SK-N-SH treated with all-trans-retinoic acid at 6 μM for 48 hours (cell line): ENCODE results near the gene COBLL1.

ENCODE experiments used
- ATAC-seq: fragments of 200-7000 bp; cut with Tn5 transposase; 3 replicates; pipeline ENCODE4 v1.9.1; 2020; ENCODE audit warnings: mild to moderate bottlenecking, moderate library complexity
- ARNTL ChIP-seq: fragments of 450-650 bp; formaldehyde crosslinking; IDR thresholded peaks from 2 replicates; pipeline ENCODE4 v1.5.0; 2020; ENCODE audit warnings: low read depth, mild to moderate bottlenecking, moderate library complexity, borderline replicate concordance
- CREB5 ChIP-seq: fragments of 250-450 bp; sonication (Bioruptor Pico); IDR thresholded peaks from 2 replicates; pipeline ENCODE4 v1.5.1; 2020; ENCODE audit warnings: low read depth, mild to moderate bottlenecking, moderate library complexity
- CSDC2 ChIP-seq: fragments of 250-450 bp; sonication (Bioruptor Pico); IDR thresholded peaks from 2 replicates; pipeline ENCODE4 v1.5.0; 2020; ENCODE audit warnings: mild to moderate bottlenecking, moderate library complexity
- CSRNP3 ChIP-seq: fragments of 250-450 bp; sonication (Bioruptor Pico); IDR thresholded peaks from 2 replicates; pipeline ENCODE4 v1.5.1; 2021; ENCODE audit warnings: mild to moderate bottlenecking, moderate library complexity
- ESRRG ChIP-seq: fragments of 250-450 bp; sonication (Bioruptor Pico); IDR thresholded peaks from 2 replicates; pipeline ENCODE4 v1.6.1; 2021; ENCODE audit warnings: mild to moderate bottlenecking
- GLIS3 ChIP-seq: fragments of 250-450 bp; sonication (Bioruptor Pico); IDR thresholded peaks from 2 replicates; pipeline ENCODE4 v1.5.0; 2020; ENCODE audit warnings: mild to moderate bottlenecking, moderate library complexity
- OSR1 ChIP-seq: fragments of 250-450 bp; sonication (Bioruptor Pico); IDR thresholded peaks from 2 replicates; pipeline ENCODE4 v1.8.0; 2022; ENCODE audit warnings: moderate library complexity, mild to moderate bottlenecking, inconsistent platforms
- PATZ1 ChIP-seq: fragments of 250-450 bp; sonication (Bioruptor Pico); IDR thresholded peaks from 2 replicates; pipeline ENCODE4 v1.8.0; 2020; ENCODE audit warnings: mild to moderate bottlenecking, moderate library complexity, borderline replicate concordance
- POU6F1 ChIP-seq: fragments of 250-450 bp; sonication (Bioruptor Pico); IDR thresholded peaks from 2 replicates; pipeline ENCODE4 v1.8.0; 2021; ENCODE audit warnings: low read depth, mild to moderate bottlenecking, moderate library complexity, borderline replicate concordance
- PPARA ChIP-seq: fragments of 250-450 bp; sonication (Bioruptor Pico); IDR thresholded peaks from 2 replicates; pipeline ENCODE4 v1.5.0; 2020; ENCODE audit warnings: mild to moderate bottlenecking, borderline replicate concordance
- RARB ChIP-seq: fragments of 250-450 bp; sonication (Bioruptor Pico); IDR thresholded peaks from 2 replicates; pipeline ENCODE4 v1.8.0; 2021; ENCODE audit warnings: mild to moderate bottlenecking, moderate library complexity
- SNAI2 ChIP-seq: fragments of 250-450 bp; sonication (Bioruptor Pico); IDR thresholded peaks from 2 replicates; pipeline ENCODE4 v1.5.0; 2020; ENCODE audit warnings: mild to moderate bottlenecking, moderate library complexity
- TCF4 ChIP-seq: fragments of 250-450 bp; sonication (Bioruptor Pico); IDR thresholded peaks from 2 replicates; pipeline ENCODE4 v1.8.0; 2021; ENCODE audit warnings: mild to moderate bottlenecking, moderate library complexity, borderline replicate concordance
- TOX ChIP-seq: fragments of 250-450 bp; sonication (Bioruptor Pico); IDR thresholded peaks from 2 replicates; pipeline ENCODE4 v1.8.0; 2021; ENCODE audit warnings: mild to moderate bottlenecking, moderate library complexity, borderline replicate concordance
- TSHZ2 ChIP-seq: fragments of 250-450 bp; sonication (Bioruptor Pico); IDR thresholded peaks from 2 replicates; pipeline ENCODE4 v1.5.0; 2020; ENCODE audit warnings: mild to moderate bottlenecking, moderate library complexity
- ZFP3 ChIP-seq: fragments of 250-450 bp; sonication (Bioruptor Pico); IDR thresholded peaks from 2 replicates; pipeline ENCODE4 v1.5.0; 2020; ENCODE audit warnings: mild to moderate bottlenecking, moderate library complexity
- ZFP30 ChIP-seq: fragments of 450-650 bp; formaldehyde crosslinking; IDR thresholded peaks from 2 replicates; pipeline ENCODE4 v1.5.0; 2022; ENCODE audit warnings: mild to moderate bottlenecking, moderate library complexity
- ZNF565 ChIP-seq: fragments of 450-650 bp; formaldehyde crosslinking; conservative IDR thresholded peaks from 2 replicates; pipeline ENCODE4 v1.5.0; 2020; ENCODE audit warnings: low read depth, mild to moderate bottlenecking, moderate library complexity
- ZNF70 ChIP-seq: fragments of 450-650 bp; formaldehyde crosslinking; IDR thresholded peaks from 2 replicates; pipeline ENCODE4 v1.5.0; 2020; ENCODE audit warnings: mild to moderate bottlenecking, moderate library complexity
- ZNF8 ChIP-seq: fragments of 450-650 bp; formaldehyde crosslinking; IDR thresholded peaks from 2 replicates; pipeline ENCODE4 v1.5.0; 2020; ENCODE audit warnings: mild to moderate bottlenecking, moderate library complexity

COBLL1 gene

GRCh38 chr2:164841719-164842623 lies at the start of gene COBLL1:
TSS of gene COBLL1 (minus strand) at chr2:164841823. CDS start at chr2:164841196, 627 bp downstream.
- peak; percentile 86 for ATAC-seq

GRCh38 chr2:164890544-164890943 lies 48.9 kb upstream of the COBLL1 start:
- peak; percentile 59; the same call in 1 of the 3 replicates for ATAC-seq
- TF ChIP-seq TCF4 (CRISPR knock-in tag) (peak; percentile 99), ZNF8 (peak; percentile 42; the same call in 1 of the 2 replicates), ZNF565 (CRISPR knock-in tag) (no peak), TSHZ2 (CRISPR knock-in tag) (peak; percentile 96), ARNTL (CRISPR knock-in tag) (no peak), ZNF70 (CRISPR knock-in tag) (0 out of 2 replicates have a peak, but pooled peaks have one; percentile 29), ZFP3 (no peak)

More at GRCh38 chr2:164841719-164842623, at the start of gene COBLL1:
- no peak for TF ChIP-seq ZNF565 (CRISPR knock-in tag)
- TF ChIP-seq PATZ1 (CRISPR knock-in tag): peak; percentile 43; the same call in 1 of the 2 replicates

GRCh38 chr2:164888592-164888991 lies 47.0 kb upstream of the COBLL1 start:
- TF ChIP-seq CREB5 (CRISPR knock-in tag): no peak
- TF ChIP-seq PPARA: no peak
- no peak for TF ChIP-seq TCF4 (CRISPR knock-in tag)
- TF ChIP-seq ZFP3: no peak
- no peak for TF ChIP-seq ARNTL (CRISPR knock-in tag)
- TF ChIP-seq CSRNP3 (CRISPR knock-in tag): no peak
- TF ChIP-seq SNAI2: no peak
- TF ChIP-seq OSR1 (CRISPR knock-in tag): no peak
- no peak for TF ChIP-seq TOX (CRISPR knock-in tag)
- no peak for TF ChIP-seq GLIS3 (CRISPR knock-in tag)
- no peak for TF ChIP-seq ESRRG (CRISPR knock-in tag)
- TF ChIP-seq RARB (CRISPR knock-in tag): no peak
- TF ChIP-seq POU6F1: no peak
- no peak for TF ChIP-seq CSDC2 (CRISPR knock-in tag)
- no peak for TF ChIP-seq ZNF8
- no peak for TF ChIP-seq ZNF70 (CRISPR knock-in tag)
- no peak for TF ChIP-seq ZFP30 (CRISPR knock-in tag)
- no peak for ATAC-seq
